GM21528 (cell line): Measurements from ENCODE around the gene BTBD16.

Source experiments
- ATAC-seq: cut with Tn5 transposase; IDR thresholded peaks from one replicate; pipeline ENCODE4 v1.9.1; 2021; ENCODE audit warnings: mild to moderate bottlenecking, moderate library complexity; ENCODE audit not compliant: unreplicated experiment, low FRiP score

Gene BTBD16

GRCh38 chr10:122338609-122339441 is 67.7 kb downstream of the BTBD16 start:
- ATAC-seq = no peak

- ATAC-seq = no peak
These were observed 70.2 kb downstream of the BTBD16 start for GRCh38 chr10:122341141-122341810.

- no peak for ATAC-seq
These were observed 71.4 kb downstream of the BTBD16 start for GRCh38 chr10:122342293-122343134.

- ATAC-seq = no peak
These were observed 72.2 kb downstream of the BTBD16 start for GRCh38 chr10:122343135-122343800.

GRCh38 chr10:122343936-122344335 is 72.8 kb downstream of the BTBD16 start:
- ATAC-seq = no peak

- no peak for ATAC-seq
These were observed 73.7 kb downstream of the BTBD16 start for GRCh38 chr10:122344741-122345258.

GRCh38 chr10:122346326-122346950 is 75.3 kb downstream of the BTBD16 start:
- ATAC-seq = no peak

GRCh38 chr10:122347170-122347841 is 76.2 kb downstream of the BTBD16 start:
- no peak for ATAC-seq

GRCh38 chr10:122348512-122348911 is 77.4 kb downstream of the BTBD16 start:
- no peak for ATAC-seq

- ATAC-seq = no peak
These were observed 77.9 kb downstream of the BTBD16 start for GRCh38 chr10:122348935-122349361.

GRCh38 chr10:122349758-122350369 is 78.8 kb downstream of the BTBD16 start:
- ATAC-seq = no peak

- no peak for ATAC-seq
These were observed 79.8 kb downstream of the BTBD16 start for GRCh38 chr10:122350893-122351292.

GRCh38 chr10:122352817-122353525 is 81.9 kb downstream of the BTBD16 start:
- ATAC-seq = no peak

GRCh38 chr10:122354383-122354782 is 83.3 kb downstream of the BTBD16 start:
- ATAC-seq = no peak

- ATAC-seq = no peak
These were observed 86.6 kb downstream of the BTBD16 start for GRCh38 chr10:122357685-122358084.

- ATAC-seq = no peak
These were observed 88.5 kb downstream of the BTBD16 start for GRCh38 chr10:122359621-122360020.

- ATAC-seq = no peak
These were observed 90.0 kb downstream of the BTBD16 start for GRCh38 chr10:122361046-122361445.

- no peak for ATAC-seq
These were observed 91.0 kb downstream of the BTBD16 start for GRCh38 chr10:122362031-122362592.
